Stimulated activated CD8-positive, alpha-beta memory T cell treated with anti-CD3 and anti-CD28 coated beads, Interleukin-7, amount 100 ng/mL, for 1 hour (primary cell): ENCODE data around the gene PACS1.
"Not testable (repeated sequence)": the region's sequence is repeated elsewhere in the genome, so short reads cannot be mapped to it uniquely, and the experiment has no call there.

Experiments
- DNase-seq, 2 donors: peaks; one replicate each; pipeline ENCODE4 v3.0.0-alpha.2; 2020; ENCODE audit warnings: low read depth in 2 of 2

Gene PACS1

DNA sequence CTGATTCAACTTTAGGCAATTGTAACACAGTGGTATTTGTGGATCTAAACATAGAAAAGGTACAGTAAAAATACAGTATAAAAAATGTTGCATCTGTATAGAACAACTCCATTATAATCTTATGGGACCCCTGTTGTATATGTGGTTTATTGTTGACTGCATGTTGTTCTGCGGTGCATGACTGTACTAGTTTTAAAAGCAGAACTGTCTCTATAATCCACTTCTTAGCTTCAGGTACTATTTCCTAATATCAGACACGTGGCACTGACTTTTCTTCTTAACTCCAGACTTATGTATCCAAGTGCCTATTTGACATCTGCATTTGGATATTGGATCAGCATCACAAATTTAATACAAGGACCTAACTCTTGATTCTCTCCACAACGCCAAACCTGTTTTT is 41.1 kb downstream of the PACS1 start:
- no peak for DNase-seq

DNA sequence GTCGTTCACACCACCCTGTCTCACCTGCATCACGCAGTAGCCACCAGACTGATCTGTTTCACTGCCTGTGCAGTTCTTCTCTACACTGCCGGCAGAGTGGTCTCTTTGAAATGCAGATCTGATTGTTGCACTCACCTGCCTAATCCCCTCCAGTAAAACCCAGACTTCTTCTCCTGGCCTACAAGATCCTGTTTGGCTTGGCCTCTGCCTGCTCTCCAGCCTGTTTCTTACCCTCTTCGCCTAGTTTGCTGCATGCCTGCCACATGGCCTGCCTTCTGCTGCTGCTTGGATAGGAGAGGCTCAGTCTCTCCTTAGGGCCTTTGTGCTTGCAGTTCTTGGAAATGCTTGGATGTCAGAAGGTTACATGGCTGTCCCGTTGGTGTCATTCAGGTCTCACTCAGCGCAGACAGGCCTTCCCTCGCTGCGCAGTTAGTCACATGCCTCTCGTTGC is 42.0 kb downstream of the PACS1 start:
- DNase-seq: no peak

- DNase-seq: no peak
These were observed 42.8 kb downstream of the PACS1 start for GRCh38 chr11:66112601-66113499.

DNA sequence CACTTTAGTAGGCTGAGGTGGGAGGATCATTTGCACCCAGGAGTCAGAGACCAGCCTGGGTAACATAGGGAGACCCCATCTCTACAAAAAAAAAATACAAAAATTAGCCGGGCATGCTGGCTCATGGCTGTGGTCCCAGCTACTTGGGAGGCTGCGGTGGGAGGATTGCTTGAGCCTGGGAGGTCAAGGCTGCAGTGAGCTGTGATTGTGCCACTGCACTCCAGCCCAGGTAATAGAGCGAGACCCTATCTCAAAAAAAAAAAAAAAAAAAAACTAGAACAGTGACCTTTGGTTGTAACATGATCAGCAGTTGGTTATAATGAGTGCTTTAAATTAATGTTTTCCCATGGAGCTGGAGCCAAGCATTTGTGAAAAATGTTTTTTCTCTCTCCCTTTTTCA is 44.9 kb downstream of the PACS1 start:
- not testable (repeated sequence) for DNase-seq

- DNase-seq: no peak
These were observed 45.7 kb downstream of the PACS1 start for GRCh38 chr11:66115638-66116301.

- no peak for DNase-seq
These were observed 46.7 kb downstream of the PACS1 start for GRCh38 chr11:66116576-66117361.

DNA sequence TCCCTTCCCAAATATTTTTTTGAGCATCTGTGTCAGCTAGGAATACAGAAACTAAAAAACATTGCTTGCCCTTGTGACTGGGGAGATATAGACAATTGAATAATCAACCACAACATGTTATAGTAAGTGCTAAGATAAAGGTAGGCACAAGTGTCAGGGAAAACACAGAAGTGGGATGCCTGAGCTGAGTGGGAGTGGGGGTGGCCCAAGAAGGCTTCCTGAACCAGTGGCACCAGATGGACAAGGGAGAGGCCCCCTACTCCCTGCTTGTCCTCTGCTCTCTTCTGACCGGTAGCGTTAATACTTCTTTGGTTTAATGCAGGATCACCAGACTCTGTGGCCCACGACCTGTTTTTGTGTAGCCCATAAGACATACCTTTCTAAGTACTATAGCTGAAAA is 48.8 kb downstream of the PACS1 start:
- DNase-seq: no peak

- no peak for DNase-seq
These were observed 49.5 kb downstream of the PACS1 start for GRCh38 chr11:66119348-66120133.

- DNase-seq: no peak
These were observed 51.4 kb downstream of the PACS1 start for GRCh38 chr11:66121466-66121865.

- DNase-seq: no peak
These were observed 53.8 kb downstream of the PACS1 start for GRCh38 chr11:66123902-66124301.

- no peak for DNase-seq
These were observed 54.5 kb downstream of the PACS1 start for GRCh38 chr11:66124564-66124963.

DNA sequence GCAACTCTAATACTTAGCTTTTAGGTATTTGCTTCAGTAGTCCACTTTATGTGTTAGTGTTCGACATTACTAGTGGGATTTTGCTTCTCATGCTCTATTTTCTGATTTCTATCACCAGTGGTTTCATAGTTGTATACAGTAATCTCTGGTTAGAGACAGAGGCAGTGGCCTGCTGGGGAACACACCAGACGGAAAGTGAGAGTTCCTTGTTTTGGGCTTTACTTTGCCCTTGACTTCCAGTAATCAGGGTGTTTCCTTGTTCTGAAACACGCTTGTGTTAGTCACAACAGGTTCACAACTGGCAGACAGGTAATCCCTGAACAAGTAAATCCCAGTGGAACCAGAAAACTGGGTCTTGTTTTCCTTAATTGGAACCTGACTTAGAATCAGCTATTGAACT is 56.0 kb downstream of the PACS1 start:
- no peak for DNase-seq

- peak; percentile 14 to 32 for DNase-seq
These were observed 56.9 kb downstream of the PACS1 start for GRCh38 chr11:66126808-66127555.

DNA sequence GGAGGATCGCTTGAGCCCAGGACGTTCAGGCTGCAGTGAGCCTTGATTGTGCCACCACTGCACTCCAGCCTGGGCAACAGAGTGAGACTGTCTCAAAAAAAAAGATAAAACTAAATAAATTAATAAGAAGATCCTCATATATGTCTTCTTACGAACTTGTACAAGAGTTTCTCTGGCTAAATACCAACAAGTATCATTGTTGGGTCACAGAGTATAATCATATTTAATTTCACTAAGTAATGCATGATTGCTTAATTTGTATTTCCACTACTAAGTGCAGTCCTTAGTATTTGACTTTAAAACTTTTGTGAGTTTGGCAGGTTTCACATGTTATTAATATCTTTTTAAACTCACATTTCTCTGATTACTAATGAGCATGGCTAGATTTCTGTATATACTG is 60.9 kb downstream of the PACS1 start:
- no peak for DNase-seq

DNA sequence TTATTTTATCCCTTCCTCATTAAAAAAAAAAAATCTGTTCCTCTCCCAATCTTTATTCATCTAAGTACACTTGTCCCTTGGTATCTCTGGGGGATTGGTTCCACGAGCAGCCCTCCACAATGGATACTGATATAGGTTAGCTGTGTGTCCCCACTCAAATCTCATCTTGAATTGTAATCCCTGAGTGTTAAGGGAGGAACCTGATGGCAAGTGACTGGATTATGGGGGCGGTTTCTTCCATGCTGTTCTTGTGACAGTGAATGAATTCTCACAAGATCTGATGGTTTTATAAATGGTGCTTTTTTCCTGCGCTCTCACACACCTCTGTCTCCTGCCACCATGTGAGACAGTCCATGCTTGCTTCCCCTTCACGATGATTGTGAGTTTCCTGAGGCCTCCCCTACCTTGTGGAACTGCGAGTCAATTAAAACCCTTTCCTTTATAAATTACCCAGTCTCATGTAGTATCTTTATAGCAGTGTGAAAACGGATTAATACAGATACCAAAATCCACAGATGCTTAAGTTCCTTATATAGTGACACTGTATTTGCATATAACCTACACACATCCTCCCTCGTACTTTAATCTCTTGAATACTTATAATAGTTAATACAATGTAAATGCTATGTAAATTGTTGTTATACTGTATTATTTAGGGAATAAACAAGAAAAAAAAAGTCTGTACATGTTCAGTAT is 62.0 kb downstream of the PACS1 start:
- no peak for DNase-seq

GRCh38 chr11:66133216-66133775 is 63.2 kb downstream of the PACS1 start:
- DNase-seq: no peak

GRCh38 chr11:66136752-66137123 is 66.7 kb downstream of the PACS1 start:
- no peak for DNase-seq

DNA sequence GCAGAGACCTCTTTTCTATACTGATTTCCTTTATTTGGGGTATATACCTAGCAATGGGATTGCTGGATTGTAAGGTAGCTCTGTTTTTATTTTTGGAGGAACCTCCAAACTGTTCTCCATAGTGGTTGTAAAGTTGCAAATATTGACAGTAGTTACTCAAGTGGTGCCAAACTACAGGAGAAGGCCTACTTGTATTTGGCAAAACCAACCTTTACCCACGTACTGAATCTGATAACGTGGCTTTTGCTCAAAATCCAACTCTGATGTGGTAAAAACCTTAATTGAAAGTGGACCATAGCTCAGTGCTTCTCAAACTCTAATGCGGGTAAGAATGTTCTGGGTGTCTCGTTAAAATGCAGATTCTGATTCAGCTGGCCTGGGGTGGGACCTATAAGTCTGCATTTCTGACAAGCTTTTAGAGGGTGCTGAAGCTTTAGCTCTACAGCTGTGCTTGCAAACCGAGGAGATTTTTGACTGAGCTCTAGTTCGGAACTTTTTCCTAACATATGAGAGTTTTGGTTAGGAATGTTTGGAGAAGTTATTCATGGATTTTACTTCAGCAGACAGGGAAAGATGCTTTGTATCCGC is 69.8 kb downstream of the PACS1 start:
- no peak for DNase-seq
